Lower lobe of right lung (tissue), 2 donors: ENCODE data around the gene SH3BP5. TPM values are rescaled to one million over a fixed set of nuclear protein-coding genes. Genes with fewer than 3 reads are reported as not detected.

ENCODE experiments used
- ATAC-seq, 2 donors: fragments of 200-7000 bp; cut with Tn5 transposase; one replicate each; pipeline ENCODE4 v1.9.1; 2020 to 2022; ENCODE audit warnings: mild to moderate bottlenecking in 2 of 2, moderate library complexity in 2 of 2
- DNase-seq: peaks from one replicate; pipeline ENCODE4 v3.0.0-alpha.2; 2020
- H3K27ac ChIP-seq: fragments of 200-600 bp; one replicate; pipeline ENCODE4 v1.8.0; 2022
- H3K27me3 ChIP-seq: fragments of 200-600 bp; one replicate; pipeline ENCODE4 v1.8.0; 2022; ENCODE audit warnings: low read depth
- H3K36me3 ChIP-seq: fragments of 200-600 bp; one replicate; pipeline ENCODE4 v1.8.0; 2022; ENCODE audit warnings: mild to moderate bottlenecking
- H3K4me1 ChIP-seq: fragments of 200-600 bp; one replicate; pipeline ENCODE4 v1.8.0; 2022
- H3K4me3 ChIP-seq: fragments of 200-600 bp; one replicate; pipeline ENCODE4 v1.8.0; 2022; ENCODE audit warnings: mild to moderate bottlenecking
- H3K9me3 ChIP-seq: fragments of 200-600 bp; one replicate; pipeline ENCODE4 v1.8.0; 2022
- intact Hi-C: fragments of 100-400 bp; cut with DNase I; formaldehyde crosslinking; loops from one replicate; pipeline ENCODE4 v1.11.0; 2022
- total RNA-seq: library from RNA; stranded (reverse); fragmentation: NEBNext Ultra II Directional; extraction: Animal tissue kit (Norgen Biotek cat#: 25700); gene quantifications from one replicate; pipeline ENCODE4 v1.2.1, GENCODE V29; 2021
- TF ChIP-seq, protein P1 (sequence below): fragments of 200-600 bp; IDR thresholded peaks from one replicate; pipeline ENCODE4 v1.8.0; 2022; ENCODE audit warnings: antibody characterized with exemption, mild to moderate bottlenecking
- donor health status: DM: no; HTN: yes; CAD: no; lungs with severe emphysema.

Gene SH3BP5
- total RNA-seq, 1 donor from 2014 or later = 106 TPM

- no peaks in the 10 kb centered on the region for H3K27me3 ChIP-seq
- intact Hi-C loops = loop anchor here (10.0 kb wide), 1 partner anchor 109 kb away; no protein-coding TSS in a partner anchor
- no peaks in the 10 kb centered on the region for H3K9me3 ChIP-seq
- peaks cover 27% of the 10 kb centered on the region for H3K36me3 ChIP-seq
- DNase-seq = no peak
- ATAC-seq = no peak
- H3K4me1 ChIP-seq = peaks cover 50% of the 10 kb centered on the region
- no peak overlapping the region for H3K4me3 ChIP-seq
- peak overlapping the region; percentile 40 for H3K27ac ChIP-seq
- TF ChIP-seq, protein P1, sequence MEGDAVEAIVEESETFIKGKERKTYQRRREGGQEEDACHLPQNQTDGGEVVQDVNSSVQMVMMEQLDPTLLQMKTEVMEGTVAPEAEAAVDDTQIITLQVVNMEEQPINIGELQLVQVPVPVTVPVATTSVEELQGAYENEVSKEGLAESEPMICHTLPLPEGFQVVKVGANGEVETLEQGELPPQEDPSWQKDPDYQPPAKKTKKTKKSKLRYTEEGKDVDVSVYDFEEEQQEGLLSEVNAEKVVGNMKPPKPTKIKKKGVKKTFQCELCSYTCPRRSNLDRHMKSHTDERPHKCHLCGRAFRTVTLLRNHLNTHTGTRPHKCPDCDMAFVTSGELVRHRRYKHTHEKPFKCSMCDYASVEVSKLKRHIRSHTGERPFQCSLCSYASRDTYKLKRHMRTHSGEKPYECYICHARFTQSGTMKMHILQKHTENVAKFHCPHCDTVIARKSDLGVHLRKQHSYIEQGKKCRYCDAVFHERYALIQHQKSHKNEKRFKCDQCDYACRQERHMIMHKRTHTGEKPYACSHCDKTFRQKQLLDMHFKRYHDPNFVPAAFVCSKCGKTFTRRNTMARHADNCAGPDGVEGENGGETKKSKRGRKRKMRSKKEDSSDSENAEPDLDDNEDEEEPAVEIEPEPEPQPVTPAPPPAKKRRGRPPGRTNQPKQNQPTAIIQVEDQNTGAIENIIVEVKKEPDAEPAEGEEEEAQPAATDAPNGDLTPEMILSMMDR = no peak
These were observed 66.5 kb downstream of the SH3BP5 start for GRCh38 chr3:15265655-15266509.

GRCh38 chr3:15264486-15264885, 67.9 kb downstream of the SH3BP5 start:
- no peak for ATAC-seq
- H3K4me1 ChIP-seq = peaks cover 36% of the 10 kb centered on the region
- intact Hi-C loops = loop anchor here (10.0 kb wide), 1 partner anchor 110 kb away; no protein-coding TSS in a partner anchor
- no peak for DNase-seq
- H3K27ac ChIP-seq = no peak overlapping the region
- TF ChIP-seq, protein P1 = no peak
- H3K9me3 ChIP-seq = no peaks in the 10 kb centered on the region
- no peak overlapping the region for H3K4me3 ChIP-seq
- no peaks in the 10 kb centered on the region for H3K27me3 ChIP-seq
- H3K36me3 ChIP-seq = peaks cover 39% of the 10 kb centered on the region

DNA sequence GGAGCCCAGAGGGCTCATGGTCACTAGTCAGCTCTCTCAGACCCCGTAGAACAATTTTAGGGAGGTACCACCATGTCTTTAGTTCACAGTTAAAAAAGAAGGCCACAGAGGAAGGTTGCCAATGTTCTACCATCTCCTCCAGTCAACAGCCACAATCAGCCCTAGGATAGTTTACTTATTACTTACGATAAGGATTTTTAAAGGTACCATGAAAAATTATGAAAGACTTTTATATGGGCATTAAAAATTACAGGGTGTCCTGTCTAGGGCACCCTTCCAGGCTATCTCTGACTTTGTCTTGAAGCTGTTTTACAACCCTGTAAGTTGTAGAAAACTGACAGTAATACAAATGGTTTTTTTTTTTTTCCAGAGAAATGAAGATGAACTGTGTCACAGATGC, 68.5 kb downstream of the SH3BP5 start:
- peak overlapping the region; percentile 4 for H3K27ac ChIP-seq
- H3K4me3 ChIP-seq = no peak overlapping the region
- no peaks in the 10 kb centered on the region for H3K9me3 ChIP-seq
- ATAC-seq (no peak), DNase-seq (no peak)
- peaks cover 30% of the 10 kb centered on the region for H3K4me1 ChIP-seq
- peaks cover 39% of the 10 kb centered on the region for H3K36me3 ChIP-seq
- TF ChIP-seq, protein P1 = no peak
- H3K27me3 ChIP-seq = no peaks in the 10 kb centered on the region
- intact Hi-C loops = loop anchor here (10.0 kb wide), 1 partner anchor 111 kb away; no protein-coding TSS in a partner anchor

DNA sequence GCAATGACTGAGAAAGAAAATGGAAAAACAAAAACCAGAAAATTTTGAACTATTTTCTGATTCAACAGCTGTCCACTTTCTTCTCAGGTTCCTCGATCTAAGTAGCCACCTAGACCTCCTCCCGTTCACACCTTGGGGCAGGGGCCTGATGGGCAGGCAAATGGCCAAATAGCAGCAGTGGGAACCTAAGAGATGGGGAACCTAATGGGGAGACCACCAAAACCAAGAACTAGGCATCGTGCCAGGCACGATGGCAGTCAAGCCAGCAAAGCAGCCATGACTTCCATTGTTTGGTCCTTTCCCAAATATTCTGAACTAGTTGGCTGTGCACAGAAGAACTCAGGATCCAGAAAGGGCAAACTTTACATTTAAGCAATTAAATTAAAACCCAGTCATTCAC, 69.3 kb downstream of the SH3BP5 start:
- intact Hi-C loops = loop anchor here (10.0 kb wide), 1 partner anchor 112 kb away; no protein-coding TSS in a partner anchor
- H3K36me3 ChIP-seq = peaks cover 47% of the 10 kb centered on the region
- no peaks in the 10 kb centered on the region for H3K9me3 ChIP-seq
- ATAC-seq = no peak
- peaks cover 22% of the 10 kb centered on the region for H3K4me1 ChIP-seq
- H3K27ac ChIP-seq = no peak overlapping the region
- TF ChIP-seq, protein P1 = no peak
- no peak for DNase-seq
- H3K27me3 ChIP-seq = no peaks in the 10 kb centered on the region
- no peak overlapping the region for H3K4me3 ChIP-seq

- TF ChIP-seq, protein P1 = no peak
- no peaks in the 10 kb centered on the region for H3K27me3 ChIP-seq
- no peak overlapping the region for H3K4me3 ChIP-seq
- intact Hi-C loops = loop anchor here (10.0 kb wide), 1 partner anchor 113 kb away; no protein-coding TSS in a partner anchor
- H3K9me3 ChIP-seq = no peaks in the 10 kb centered on the region
- DNase-seq (no peak), ATAC-seq (no peak)
- peaks cover 58% of the 10 kb centered on the region for H3K36me3 ChIP-seq
- no peak overlapping the region for H3K27ac ChIP-seq
- H3K4me1 ChIP-seq = peaks cover 15% of the 10 kb centered on the region
These were observed 70.4 kb downstream of the SH3BP5 start for GRCh38 chr3:15262021-15262420.
